K562 (cell line): Measurements from ENCODE around the gene SMCHD1. TPM values are rescaled to one million over a fixed set of nuclear protein-coding genes. Genes with fewer than 3 reads are reported as not detected.

Experiments
- ATAC-seq: fragments of 200-7000 bp; cut with Tn5 transposase; 3 replicates; pipeline ENCODE4 v1.9.1; 2020; ENCODE audit warnings: moderate library complexity
- BruUV-seq: library from RNA; stranded (reverse); fragments of 400-500 nt; replicated peaks from 2 replicates; lab custom pipeline; 2021; lab: Mats Ljungman, UMichigan
- CTCF ChIA-PET: fragments of 300-600 bp; formaldehyde crosslinking; extraction: SDS; loops from one replicate; lab custom pipeline; 2021; ENCODE audit warnings: low intra/inter-chr PET ratio; lab: Yijun Ruan, JAX
- POLR2A ChIA-PET: fragments of 300-600, 350-650 bp; sonication (Branson Sonifier 250); formaldehyde crosslinking; extraction: SDS; loops from one replicate; lab custom pipeline; 2021; ENCODE audit warnings: antibody characterized with exemption, inconsistent platforms; lab: Yijun Ruan, JAX
- DNase-seq, 4 experiments: peaks; one replicate each; pipeline versions ENCODE4 v3.0.0 to v3.0.0-alpha.2; 2011 to 2018; ENCODE audit warnings: low spot score in 3 of 4, mixed read lengths in 3 of 4; ENCODE audit errors: extremely low read depth in 1 of 4
- FAIRE-seq: peaks from 2 replicates; lab custom pipeline; 2011; peaks lifted over from hg19 to GRCh38; lab: Jason Lieb, UNC
- H2AFZ ChIP-seq: 2 replicates; pipeline ENCODE4 v1.6.0; 2011; ENCODE audit warnings: low read depth, low read length, control low read depth, inconsistent platforms
- H3K27ac ChIP-seq: fragments of 200-600 bp; 3 replicates; pipeline ENCODE4 v1.8.0; 2011; ENCODE audit warnings: low read depth, mild to moderate bottlenecking, control low read depth, inconsistent platforms, low read length, moderate library complexity, mixed read lengths; ENCODE audit errors: extremely low read depth
- H3K27me3 ChIP-seq, 2 experiments: fragments of 300-600 bp in 1 of 2; 2 replicates in 1 of 2; 3 replicates in 1 of 2; pipeline versions ENCODE4 v1.6.0 to v1.8.0; 2011; ENCODE audit warnings: inconsistent platforms in 2 of 2, low read length in 2 of 2, mild to moderate bottlenecking in 1 of 2, mixed read lengths in 1 of 2, moderate library complexity in 1 of 2; ENCODE audit not compliant: control insufficient read depth in 2 of 2, insufficient read depth in 2 of 2
- H3K36me3 ChIP-seq: fragments of 300-600 bp; 3 replicates; pipeline ENCODE4 v1.8.0; 2011; ENCODE audit warnings: mild to moderate bottlenecking, low read length, inconsistent platforms; ENCODE audit not compliant: control insufficient read depth, insufficient read depth
- H3K4me1 ChIP-seq, 2 experiments: fragments of 200-600 bp in 1 of 2; replicated peaks in 1 of 2; 2 replicates in 1 of 2; 3 replicates in 1 of 2; pipeline versions ENCODE4 v1.5.1 to v1.8.0; 2011; ENCODE audit warnings: inconsistent platforms in 2 of 2, low read length in 2 of 2, mild to moderate bottlenecking in 1 of 2, mixed read lengths in 1 of 2, moderate library complexity in 1 of 2; ENCODE audit not compliant: control insufficient read depth in 2 of 2, insufficient read depth in 2 of 2
- H3K4me2 ChIP-seq: 2 replicates; pipeline ENCODE4 v1.6.1; 2011; ENCODE audit warnings: low read length, control low read depth, inconsistent platforms, mixed read lengths; ENCODE audit not compliant: insufficient read depth
- H3K4me3 ChIP-seq: fragments of 200-600 bp; sonication (generic), shearing (Covaris generic); 2 replicates; pipeline ENCODE4 v1.5.1; 2016; ENCODE audit warnings: control low read depth, inconsistent platforms
- H3K79me2 ChIP-seq: fragments of 200-600 bp; 3 replicates; pipeline ENCODE4 v1.8.0; 2011; ENCODE audit warnings: low read length, inconsistent platforms; ENCODE audit not compliant: control insufficient read depth, insufficient read depth
- H3K9ac ChIP-seq, 2 experiments: 2 replicates each; pipeline versions ENCODE4 v1.6.0 to v1.6.1; 2011; ENCODE audit warnings: low read depth in 2 of 2, low read length in 2 of 2, control low read depth in 1 of 2, inconsistent platforms in 1 of 2, mild to moderate bottlenecking in 1 of 2, mixed read lengths in 1 of 2; ENCODE audit not compliant: insufficient read depth in 1 of 2
- H3K9me1 ChIP-seq: one replicate; pipeline ENCODE4 v1.6.0; 2011; ENCODE audit warnings: inconsistent platforms, mild to moderate bottlenecking, low read length, moderate library complexity; ENCODE audit not compliant: control insufficient read depth, insufficient read depth
- H3K9me3 ChIP-seq: replicated peaks from 2 replicates; pipeline ENCODE4 v1.5.1; 2011; ENCODE audit warnings: low read depth, low read length, inconsistent platforms; ENCODE audit not compliant: control insufficient read depth, insufficient read depth
- H4K20me1 ChIP-seq: replicated peaks from 2 replicates; pipeline ENCODE4 v1.6.1; 2011; ENCODE audit warnings: low read length, inconsistent platforms, mixed read lengths; ENCODE audit not compliant: control insufficient read depth, insufficient read depth
- BCOR ChIP-seq: fragments of 450-650 bp; IDR thresholded peaks from 2 replicates; pipeline ENCODE4 v1.6.1; 2016
- CBFA2T3 ChIP-seq: fragments of 450-650 bp; IDR thresholded peaks from 2 replicates; pipeline ENCODE4 v1.6.1; 2017
- CBX3 ChIP-seq, 2 experiments: IDR thresholded peaks; 1 replicate in 1 of 2; 2 replicates in 1 of 2; pipeline ENCODE4 v1.6.1; 2012; ENCODE audit warnings: inconsistent platforms in 2 of 2, low read length in 2 of 2, borderline replicate concordance in 1 of 2, control low read depth in 1 of 2
- CHCHD3 ChIP-seq: fragments of 250-450 bp; sonication (Bioruptor Pico); IDR thresholded peaks from 2 replicates; pipeline ENCODE4 v2.1.2; 2022; ENCODE audit warnings: mild to moderate bottlenecking
- ELF1 ChIP-seq: fragments of 200-800 bp; sonication (Bioruptor generic); IDR thresholded peaks from 2 replicates; pipeline ENCODE4 v1.6.1; 2016; ENCODE audit warnings: missing genetic modification characterization, missing compliant biosample characterization
- ELF4 ChIP-seq: fragments of 450-650 bp; formaldehyde crosslinking; IDR thresholded peaks from 2 replicates; pipeline ENCODE4 v1.4.0; 2022; ENCODE audit warnings: missing genetic modification characterization
- ESRRB ChIP-seq: fragments of 250-450 bp; sonication (Bioruptor Pico); IDR thresholded peaks from 2 replicates; pipeline ENCODE4 v1.5.0; 2020; ENCODE audit warnings: mild to moderate bottlenecking, moderate library complexity, borderline replicate concordance
- KDM1A ChIP-seq, 2 experiments: fragments of 450-650 bp; IDR thresholded peaks; 2 replicates each; pipeline ENCODE4 v1.6.1; 2016; ENCODE audit warnings: mild to moderate bottlenecking in 2 of 2
- KHSRP ChIP-seq: fragments of 450-650 bp; IDR thresholded peaks from 2 replicates; pipeline ENCODE4 v1.6.1; 2017
- MTA3 ChIP-seq: fragments of 450-650 bp; formaldehyde crosslinking; IDR thresholded peaks from 2 replicates; pipeline ENCODE4 v1.6.1; 2017; ENCODE audit warnings: mild to moderate bottlenecking, borderline replicate concordance
- RBM14 ChIP-seq: fragments of 200-400 bp; formaldehyde crosslinking; IDR thresholded peaks from 2 replicates; pipeline ENCODE4 v1.6.1; 2018; ENCODE audit warnings: low read depth, mild to moderate bottlenecking, low read length, moderate library complexity, borderline replicate concordance; ENCODE audit not compliant: insufficient read depth
- RBM25 ChIP-seq: fragments of 200-400 bp; formaldehyde crosslinking; IDR thresholded peaks from 2 replicates; pipeline ENCODE4 v1.6.1; 2018; ENCODE audit warnings: low read length, low read depth, moderate library complexity; ENCODE audit not compliant: severe bottlenecking
- SREBF1 ChIP-seq: fragments of 150-350 bp; IDR thresholded peaks from 2 replicates; pipeline ENCODE4 v1.6.1; 2014; ENCODE audit warnings: antibody characterized with exemption, low read depth, low read length, borderline replicate concordance
- U2AF1 ChIP-seq: fragments of 200-400 bp; formaldehyde crosslinking; optimal IDR thresholded peaks from 2 replicates; pipeline ENCODE3; 2017; ENCODE audit warnings: mild to moderate bottlenecking, low read depth, low read length, moderate library complexity
- YBX1 ChIP-seq: fragments of 450-650 bp; IDR thresholded peaks from 2 replicates; pipeline ENCODE4 v1.7.1; 2016; ENCODE audit warnings: mild to moderate bottlenecking
- ZNF133 ChIP-seq: fragments of 250-450 bp; sonication (Bioruptor Pico); IDR thresholded peaks from 2 replicates; pipeline ENCODE4 v1.4.0; 2020; ENCODE audit warnings: mild to moderate bottlenecking
- ZNF146 ChIP-seq: IDR thresholded peaks from one replicate; pipeline ENCODE4 v1.6.1; 2018; ENCODE audit warnings: missing compliant biosample characterization; ENCODE audit not compliant: unreplicated experiment
- ZNF174 ChIP-seq: fragments of 250-450 bp; sonication (Bioruptor Pico); IDR thresholded peaks from 2 replicates; pipeline ENCODE4 v1.4.0; 2020; ENCODE audit warnings: mild to moderate bottlenecking
- ZNF41 ChIP-seq: fragments of 250-450 bp; sonication (Bioruptor Pico); conservative IDR thresholded peaks from 2 replicates; pipeline ENCODE4 v1.4.0; 2020; ENCODE audit warnings: mild to moderate bottlenecking
- ZNF561 ChIP-seq: fragments of 450-650 bp; formaldehyde crosslinking; conservative IDR thresholded peaks from 2 replicates; pipeline ENCODE4 v1.4.0; 2020; ENCODE audit warnings: mild to moderate bottlenecking, moderate library complexity
- WGBS: fragments of 100-300 bp; shearing (Covaris generic); methylation state at CpG from one replicate; pipeline ENCODE4 v1.1.6; 2016; ENCODE audit warnings: low coverage, mixed read lengths; ENCODE audit not compliant: insufficient coverage; ENCODE audit errors: missing lambda C conversion rate; 5-methylcytosine and 5-hydroxymethylcytosine counted together
- in situ Hi-C: fragments of 300-500 bp; cut with MboI; formaldehyde crosslinking; loops from 4 replicates; pipeline ENCODE4 v1.15.0; 2018; ENCODE audit warnings: inconsistent platforms, mixed read lengths
- intact Hi-C: fragments of 100-400 bp; cut with micrococcal nuclease; formaldehyde crosslinking; loops from 2 replicates; pipeline ENCODE4 v1.14.2; 2022
- polyA plus RNA-seq, 8 experiments: library from polyadenylated mRNA; depleted of rRNA in 4 of 8; stranded (reverse) in 5 of 8; unstranded in 3 of 8; fragments of >200 nt; fragmentation: Nextera tagmentation in 2 of 8; fragmentation: Illumina TruSeq in 1 of 8; extraction: Ambion mirVana in 2 of 8; extraction: Trizol in 1 of 8; gene quantifications; 2 replicates each; pipeline versions ENCODE4 v1.2.1 to v1.2.3, GENCODE V29; 2011 to 2014; ENCODE audit warnings: inconsistent platforms in 1 of 8, missing spikeins in 1 of 8
- total RNA-seq, 7 experiments: library from RNA; depleted of rRNA in 6 of 7; stranded (reverse); fragments of >200 nt in 6 of 7; fragmentation: Illumina TruSeq in 2 of 7; extraction: Trizol in 2 of 7; gene quantifications; 2 replicates each; pipeline versions ENCODE4 v1.2.1 to v1.2.3, GENCODE V29; 2011 to 2021; ENCODE audit warnings: low replicate concordance in 1 of 7
- TF ChIP-seq, protein P1 (sequence below): fragments of 250-450 bp; sonication (Bioruptor Pico); IDR thresholded peaks from 2 replicates; pipeline ENCODE4 v1.9.0; 2021; ENCODE audit warnings: mild to moderate bottlenecking
- TF ChIP-seq, protein P2 (sequence below): IDR thresholded peaks from 2 replicates; pipeline ENCODE4 v1.6.1; 2014; ENCODE audit warnings: antibody characterized with exemption
- TF ChIP-seq, protein P3 (sequence below): fragments of 250-450 bp; sonication (Bioruptor Pico); IDR thresholded peaks from 2 replicates; pipeline ENCODE4 v1.6.1; 2021; ENCODE audit warnings: mild to moderate bottlenecking

SMCHD1 gene
- total and polyA plus RNA-seq, 9 of the 15 experiments (the other 6 are each of a cell fraction or from before 2014, with no cell fraction given) = 6.3 to 144 (median 72.7) TPM

DNA sequence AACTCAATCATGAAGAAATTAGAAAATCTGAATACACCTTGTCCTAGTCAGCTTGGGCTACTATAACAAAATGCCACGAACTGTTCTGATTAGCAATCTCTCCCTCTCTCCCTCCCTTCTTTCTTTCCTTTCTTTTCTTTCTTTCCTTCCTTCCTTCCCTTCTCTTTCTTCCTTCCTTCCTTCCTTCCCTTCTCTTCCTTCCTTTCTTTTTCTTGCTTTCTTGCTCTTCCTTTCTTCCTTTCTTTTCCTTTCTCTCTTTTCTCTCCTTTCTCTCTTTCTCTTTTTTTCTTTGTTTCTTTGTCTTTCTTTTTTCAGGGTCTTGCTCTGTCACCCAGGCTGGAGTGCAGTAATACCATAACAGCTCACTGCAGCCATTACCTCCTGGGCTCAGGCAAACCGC lies 167.7 kb downstream of the SMCHD1 start (continued):
- TF ChIP-seq U2AF1 (no peak), YBX1 (0 out of 2 replicates have a peak, but pooled peaks have one; percentile 34), KHSRP (no peak)
- TF ChIP-seq, protein P1, sequence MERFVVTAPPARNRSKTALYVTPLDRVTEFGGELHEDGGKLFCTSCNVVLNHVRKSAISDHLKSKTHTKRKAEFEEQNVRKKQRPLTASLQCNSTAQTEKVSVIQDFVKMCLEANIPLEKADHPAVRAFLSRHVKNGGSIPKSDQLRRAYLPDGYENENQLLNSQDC = no peak
- TF ChIP-seq, protein P2, sequence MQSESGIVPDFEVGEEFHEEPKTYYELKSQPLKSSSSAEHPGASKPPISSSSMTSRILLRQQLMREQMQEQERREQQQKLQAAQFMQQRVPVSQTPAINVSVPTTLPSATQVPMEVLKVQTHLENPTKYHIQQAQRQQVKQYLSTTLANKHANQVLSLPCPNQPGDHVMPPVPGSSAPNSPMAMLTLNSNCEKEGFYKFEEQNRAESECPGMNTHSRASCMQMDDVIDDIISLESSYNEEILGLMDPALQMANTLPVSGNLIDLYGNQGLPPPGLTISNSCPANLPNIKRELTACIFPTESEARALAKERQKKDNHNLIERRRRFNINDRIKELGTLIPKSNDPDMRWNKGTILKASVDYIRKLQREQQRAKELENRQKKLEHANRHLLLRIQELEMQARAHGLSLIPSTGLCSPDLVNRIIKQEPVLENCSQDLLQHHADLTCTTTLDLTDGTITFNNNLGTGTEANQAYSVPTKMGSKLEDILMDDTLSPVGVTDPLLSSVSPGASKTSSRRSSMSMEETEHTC = no peak

DNA sequence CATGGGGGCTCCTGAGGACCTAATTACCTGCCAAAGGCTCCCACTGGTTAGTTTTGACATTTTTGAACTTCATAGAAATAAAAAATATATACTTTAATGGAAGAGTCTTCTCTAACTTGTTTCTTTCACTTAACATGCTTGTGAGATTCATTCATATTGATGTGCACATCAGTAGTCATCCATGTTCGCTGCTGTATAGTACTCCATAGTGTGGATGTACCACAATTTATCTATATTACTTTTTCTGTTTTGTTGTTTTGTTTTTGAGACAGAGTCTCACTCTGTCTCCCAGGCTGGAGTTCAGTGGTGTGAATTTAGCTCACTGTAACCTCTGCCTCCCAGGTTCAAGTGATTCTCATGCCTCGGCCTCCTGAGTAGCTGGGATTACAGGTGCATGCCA lies 168.4 kb downstream of the SMCHD1 start:
- Histone ChIP-seq H3K27ac (no peak overlapping the region), H3K4me1 (peaks cover 5 to 6% of the 10 kb centered on the region in 2 experiments; a peak in 1 of 5 replicates), H3K4me2 (no peak overlapping the region), H3K9me1 (no peaks in the 10 kb centered on the region), H4K20me1 (no peaks in the 10 kb centered on the region), H3K79me2 (no peaks in the 10 kb centered on the region), H3K4me3 (no peak overlapping the region), H3K9me3 (no peaks in the 10 kb centered on the region), H3K27me3 (no peaks in the 10 kb centered on the region), H3K9ac (no peak overlapping the region), H2AFZ (no peak overlapping the region), H3K36me3 (no peaks in the 10 kb centered on the region)
- ChIA-PET CTCF (no interaction called here), POLR2A (no interaction called here)
- BruUV-seq = no TSS peak
- in situ Hi-C loops = no loop called here
- WGBS = 66% methylated on average over 2 of the region's 2 CpGs
- ATAC-seq = no peak
- DNase-seq = no peak
- FAIRE-seq = no peak
- intact Hi-C loops = no loop called here
- TF ChIP-seq, protein P3, sequence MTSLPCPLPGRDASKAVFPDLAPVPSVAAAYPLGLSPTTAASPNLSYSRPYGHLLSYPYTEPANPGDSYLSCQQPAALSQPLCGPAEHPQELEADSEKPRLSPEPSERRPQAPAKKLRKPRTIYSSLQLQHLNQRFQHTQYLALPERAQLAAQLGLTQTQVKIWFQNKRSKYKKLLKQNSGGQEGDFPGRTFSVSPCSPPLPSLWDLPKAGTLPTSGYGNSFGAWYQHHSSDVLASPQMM = no peak
- TF ChIP-seq BCOR (peak; percentile 84), ELF4 (CRISPR knock-in tag) (no peak), ESRRB (no peak), ZNF174 (no peak), ZNF146 (CRISPR knock-in tag) (peak; percentile 99), ZNF133 (CRISPR knock-in tag) (no peak), RBM25 (peak; percentile 73), RBM14 (no peak), SREBF1 (no peak), MTA3 (no peak), CBFA2T3 (no peak), CHCHD3 (CRISPR knock-in tag) (no peak), ZNF41 (CRISPR knock-in tag) (no peak), YBX1 (no peak), ELF1 (tag) (no peak), ZNF561 (no peak), KDM1A (IDR thresholded peaks at IDR 0.05) (peak in 1 of 2 experiments; percentile 62; a peak in 2 of 4 replicates), CBX3 (IDR thresholded peaks at IDR 0.05; ENCODE audit: borderline replicate concordance in 1 of 2, low read length in 2 of 2) (0 out of 3 replicates have a peak, but pooled peaks of 1 of the 2 experiments have one; percentile 30)
